Thymus (tissue), 11 donors: ENCODE data around the gene THAP6. TPM values are rescaled to one million over a fixed set of nuclear protein-coding genes. Genes with fewer than 3 reads are reported as not detected.
"Not testable (repeated sequence)": the region's sequence is repeated elsewhere in the genome, so short reads cannot be mapped to it uniquely, and the experiment has no call there.

Experiments used
- DNase-seq, 9 donors: peaks; one replicate each; pipeline ENCODE4 v3.0.0-alpha.2; 2013; ENCODE audit warnings: low spot score in 9 of 9, low read depth in 6 of 9, missing footprints in 1 of 9
- H3K27ac ChIP-seq, 2 donors: one replicate each; pipeline ENCODE4 v1.5.1; 2013; ENCODE audit warnings: control low read depth in 1 of 2, low read depth in 1 of 2, low read length in 1 of 2, mild to moderate bottlenecking in 1 of 2, moderate library complexity in 1 of 2
- H3K27me3 ChIP-seq, 2 donors: one replicate each; pipeline ENCODE4 v1.5.1; 2013; ENCODE audit warnings: low read length in 1 of 2; ENCODE audit not compliant: control insufficient read depth in 2 of 2, insufficient read depth in 1 of 2
- H3K36me3 ChIP-seq, 2 donors: one replicate each; pipeline ENCODE4 v1.5.1; 2013; ENCODE audit warnings: low read length in 1 of 2, mild to moderate bottlenecking in 1 of 2, moderate library complexity in 1 of 2; ENCODE audit not compliant: control insufficient read depth in 2 of 2, insufficient read depth in 2 of 2
- H3K4me1 ChIP-seq, 2 donors: one replicate each; pipeline ENCODE4 v1.5.1; 2013; ENCODE audit warnings: low read length in 2 of 2; ENCODE audit not compliant: control insufficient read depth in 2 of 2, insufficient read depth in 2 of 2
- H3K4me3 ChIP-seq, 2 donors: one replicate each; pipeline ENCODE4 v1.5.1; 2013; ENCODE audit warnings: low read length in 2 of 2, control low read depth in 1 of 2, mild to moderate bottlenecking in 1 of 2
- H3K9me3 ChIP-seq, 2 donors: one replicate each; pipeline ENCODE4 v1.5.1; 2013; ENCODE audit warnings: low read length in 1 of 2, mild to moderate bottlenecking in 1 of 2; ENCODE audit not compliant: control insufficient read depth in 2 of 2, insufficient read depth in 1 of 2
- WGBS: extraction: QIAGEN DNeasy Blood & Tissue Kit; methylation state at CpG from one replicate; pipeline ENCODE4 v1.1.7; 2013; 5-methylcytosine and 5-hydroxymethylcytosine counted together
- polyA plus RNA-seq: library from polyadenylated mRNA; stranded (reverse); fragments of 200-250 nt; gene quantifications from one replicate; pipeline ENCODE4 v1.2.3, GENCODE V29; 2013
- total RNA-seq: library from RNA; stranded (reverse); fragments of 120-200 nt; gene quantifications from one replicate; pipeline ENCODE4 v1.2.4, GENCODE V29; 2013
- donor health status: healthy.

Gene THAP6
- total and polyA plus RNA-seq, 2 donors = 7.8 to 10.7 TPM

DNA sequence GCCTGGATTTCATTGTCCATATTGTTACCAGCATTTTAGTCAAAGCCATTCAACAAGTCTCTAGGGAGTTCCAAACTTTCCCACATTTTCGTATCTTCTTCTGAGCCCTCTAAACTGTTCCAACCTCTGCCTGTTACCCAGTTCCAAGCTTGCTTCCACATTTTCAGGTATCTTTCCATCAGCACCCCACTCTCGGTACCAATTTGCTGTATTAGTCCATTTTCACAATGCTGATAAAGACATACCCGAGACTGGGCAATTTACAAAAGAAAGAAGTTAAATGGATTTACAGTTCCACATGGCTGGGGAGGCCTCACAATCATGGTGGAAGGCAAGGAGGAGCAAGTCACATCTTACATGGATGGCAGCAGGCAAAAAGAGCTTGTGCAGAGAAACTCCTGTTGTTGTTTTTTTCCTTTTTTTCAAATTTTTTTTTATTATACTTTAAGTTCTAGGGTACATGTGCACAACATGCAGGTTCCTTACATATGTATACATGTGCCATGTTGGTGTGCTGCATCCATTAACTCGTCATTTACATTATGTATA is 19.1 kb downstream of the THAP6 start:
- not testable (repeated sequence) for H3K27ac ChIP-seq, H3K4me1 ChIP-seq, DNase-seq, H3K27me3 ChIP-seq, H3K4me3 ChIP-seq
- H3K9me3 ChIP-seq = peaks cover 0 to 15% of the 10 kb centered on the region in 2 donors
- peaks cover 14% of the 10 kb centered on the region in 2 donors for H3K36me3 ChIP-seq
- WGBS = over 99% methylated on average over 4 of the region's 4 CpGs

DNA sequence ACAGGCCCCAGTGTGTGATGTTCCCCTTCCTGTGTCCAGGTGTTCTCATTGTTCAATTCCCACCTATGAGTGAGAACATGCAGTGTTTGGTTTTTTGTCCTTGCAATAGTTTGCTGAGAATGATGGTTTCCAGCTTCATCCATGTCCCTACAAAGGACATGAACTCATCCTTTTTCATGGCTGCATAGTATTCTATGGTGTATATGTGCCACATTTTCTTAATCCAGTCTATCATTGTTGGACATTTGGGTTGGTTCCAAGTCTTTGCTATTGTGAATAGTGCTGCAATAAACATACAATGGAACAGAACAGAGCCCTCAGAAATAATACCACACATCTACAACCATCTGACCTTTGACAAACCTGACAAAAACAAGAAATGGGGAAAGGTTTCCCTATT is 19.7 kb downstream of the THAP6 start:
- peaks cover 12 to 14% of the 10 kb centered on the region in 2 donors for H3K36me3 ChIP-seq
- H3K4me3 ChIP-seq, H3K27ac ChIP-seq, DNase-seq, H3K4me1 ChIP-seq, H3K27me3 ChIP-seq: not testable (repeated sequence)
- H3K9me3 ChIP-seq = peaks cover 0 to 15% of the 10 kb centered on the region in 2 donors

DNA sequence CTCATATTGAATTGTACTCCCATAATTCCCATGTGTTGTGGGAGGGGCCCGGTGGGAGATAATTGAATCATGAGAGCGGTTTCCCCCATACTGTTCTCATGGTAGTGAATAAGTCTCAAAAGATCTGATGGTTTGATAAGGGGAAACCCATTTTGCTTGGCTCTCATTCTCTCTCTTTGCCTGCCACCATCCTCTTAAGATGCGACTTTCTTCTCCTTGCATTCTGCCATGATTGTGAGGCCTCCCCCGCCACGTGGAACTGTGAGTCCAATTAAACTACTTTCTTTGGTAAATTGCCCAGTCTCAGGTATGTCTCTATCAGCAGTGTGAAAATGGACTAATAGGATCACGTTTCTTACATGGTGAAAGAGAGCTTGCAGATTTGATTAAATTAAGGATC is 23.0 kb downstream of the THAP6 start:
- peaks cover 0 to 13% of the 10 kb centered on the region in 2 donors for H3K9me3 ChIP-seq
- not testable (repeated sequence) for H3K27ac ChIP-seq, H3K4me3 ChIP-seq, H3K36me3 ChIP-seq, DNase-seq, H3K27me3 ChIP-seq, H3K4me1 ChIP-seq
- 95% methylated on average over 6 of the region's 6 CpGs for WGBS

DNA sequence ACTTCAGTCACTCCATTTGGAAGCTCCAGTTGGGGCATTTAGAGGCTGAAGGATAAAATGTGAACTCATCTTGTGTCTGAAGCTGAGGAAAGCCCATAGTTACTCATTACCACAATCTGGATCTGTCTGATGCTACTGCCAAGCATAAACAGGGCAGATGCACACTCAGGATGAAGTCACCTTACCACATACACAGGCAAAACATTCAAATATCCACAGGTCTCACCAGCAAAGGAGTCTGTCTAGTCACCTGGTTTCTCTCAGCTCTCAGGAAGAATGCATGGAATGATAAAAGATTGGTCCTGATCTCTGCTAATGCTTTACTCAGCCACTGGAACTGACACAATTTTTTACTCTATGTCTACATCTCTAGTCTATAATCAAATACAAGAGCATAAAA is 28.6 kb downstream of the THAP6 start:
- Histone ChIP-seq H3K4me1 (no peaks in the 10 kb centered on the region), H3K4me3 (no peak overlapping the region), H3K27me3 (no peaks in the 10 kb centered on the region), H3K9me3 (no peaks in the 10 kb centered on the region), H3K27ac (no peak overlapping the region), H3K36me3 (peaks cover 0 to 3% of the 10 kb centered on the region in 2 donors)
- DNase-seq = no peak

DNA sequence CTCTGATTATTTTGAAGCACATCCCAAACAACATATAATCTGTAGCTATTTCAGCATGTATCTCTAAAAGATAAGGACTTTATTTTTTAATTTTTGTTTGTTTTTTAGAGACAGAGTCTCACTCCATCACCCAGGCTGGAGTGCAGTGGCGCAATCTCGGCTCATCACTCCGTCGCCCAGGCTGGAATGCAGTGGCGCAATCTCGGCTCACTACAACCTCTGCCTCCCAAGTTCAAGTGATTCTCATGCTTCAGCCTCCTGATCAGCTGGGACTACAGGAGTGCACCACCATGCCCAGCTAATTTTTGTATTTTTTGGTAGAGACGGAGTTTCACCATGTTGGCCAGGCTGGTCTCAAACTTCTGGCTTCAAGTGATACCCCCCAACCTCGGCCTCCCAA is 29.9 kb downstream of the THAP6 start:
- DNase-seq, H3K9me3 ChIP-seq, H3K27ac ChIP-seq, H3K4me1 ChIP-seq, H3K4me3 ChIP-seq, H3K27me3 ChIP-seq, H3K36me3 ChIP-seq: not testable (repeated sequence)
- WGBS = 98% methylated on average over 8 of the region's 8 CpGs

DNA sequence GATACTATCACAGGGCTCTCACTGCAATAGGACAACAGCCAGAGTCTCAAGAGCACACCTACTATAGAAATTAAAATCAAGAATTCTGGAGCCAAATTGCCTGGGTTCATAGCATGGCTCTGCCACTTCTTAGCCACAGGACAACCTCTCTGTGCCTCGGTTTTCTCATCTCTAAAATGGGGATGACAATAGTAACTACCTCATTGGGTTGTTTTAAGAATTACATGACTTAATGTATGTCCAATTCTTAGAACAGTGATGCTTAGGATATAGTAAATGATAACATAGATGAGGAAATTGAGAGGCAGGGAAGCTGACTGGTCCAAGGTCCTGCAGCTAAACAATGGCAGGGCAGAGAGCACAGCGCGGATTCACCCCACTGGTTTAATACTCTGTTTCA is 30.6 kb downstream of the THAP6 start:
- Histone ChIP-seq H3K27me3 (no peaks in the 10 kb centered on the region), H3K4me1 (no peaks in the 10 kb centered on the region), H3K9me3 (no peaks in the 10 kb centered on the region), H3K27ac (no peak overlapping the region), H3K4me3 (no peak overlapping the region), H3K36me3 (peaks cover 0 to 3% of the 10 kb centered on the region in 2 donors)
- no peak for DNase-seq
- 96% methylated on average over 3 of the region's 3 CpGs for WGBS

DNA sequence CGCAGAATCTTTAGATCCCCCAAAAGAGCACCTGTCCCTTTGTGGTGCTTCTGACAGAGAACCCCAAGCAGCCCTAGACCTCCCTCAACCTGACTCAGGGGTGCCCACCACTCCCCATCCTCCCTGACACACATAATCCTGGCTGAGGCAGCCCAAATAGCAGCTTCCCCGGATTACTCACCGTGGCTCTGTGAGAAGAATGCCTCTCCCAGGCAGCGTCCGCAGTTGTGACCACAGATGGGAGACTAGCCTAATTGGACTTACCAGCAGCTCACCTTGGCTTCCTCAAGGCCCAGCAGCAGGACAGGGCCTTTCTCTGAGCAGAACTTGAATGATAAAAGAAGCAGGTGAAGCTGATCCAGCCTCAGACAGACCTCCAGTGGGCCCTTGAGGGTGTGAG is 31.3 kb downstream of the THAP6 start:
- WGBS = over 99% methylated on average over 5 of the region's 5 CpGs
- H3K4me3 ChIP-seq = no peak overlapping the region
- H3K36me3 ChIP-seq = peaks cover 0 to 3% of the 10 kb centered on the region in 2 donors
- H3K27ac ChIP-seq = no peak overlapping the region
- no peak for DNase-seq
- no peaks in the 10 kb centered on the region for H3K4me1 ChIP-seq
- H3K9me3 ChIP-seq = no peaks in the 10 kb centered on the region
- no peaks in the 10 kb centered on the region for H3K27me3 ChIP-seq

DNA sequence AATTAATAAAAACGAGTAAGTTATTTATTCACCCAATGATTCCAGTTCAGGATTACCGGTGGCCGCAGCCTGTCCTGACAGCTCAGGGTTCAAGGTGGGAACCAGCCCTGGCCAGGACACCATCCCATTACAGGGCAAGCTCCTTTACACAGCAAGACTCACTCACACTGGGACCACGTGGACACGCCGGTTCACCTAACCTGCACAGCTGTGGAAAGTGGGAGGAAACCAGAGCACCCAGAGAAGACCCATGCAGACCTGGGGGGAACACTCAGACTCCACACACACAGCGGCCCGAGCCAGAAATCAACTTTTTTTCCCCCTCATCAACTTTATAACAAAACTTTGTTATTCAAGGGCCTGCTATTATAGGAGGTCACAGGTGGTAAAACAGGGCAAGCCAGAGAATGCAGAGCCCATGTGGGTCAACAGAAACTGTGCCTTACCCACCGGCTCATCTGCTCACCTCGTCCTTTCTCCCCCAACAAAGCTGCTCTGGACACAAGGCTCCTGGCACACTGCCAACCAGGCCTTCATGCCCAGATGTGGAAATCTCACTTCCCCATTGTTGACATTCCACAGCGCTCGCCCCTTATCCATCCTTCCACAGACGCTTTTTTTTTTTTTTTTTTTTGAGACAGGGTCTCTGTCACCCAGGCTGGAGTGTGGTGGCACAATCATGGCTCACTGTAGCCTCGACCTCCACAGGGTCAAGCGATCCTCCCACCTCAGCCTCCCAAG is 33.5 kb downstream of the THAP6 start:
- no peak overlapping the region for H3K27ac ChIP-seq
- DNase-seq = no peak
- no peaks in the 10 kb centered on the region for H3K4me1 ChIP-seq
- WGBS = 93% methylated on average over 15 of the region's 15 CpGs
- no peaks in the 10 kb centered on the region for H3K27me3 ChIP-seq
- H3K9me3 ChIP-seq = no peaks in the 10 kb centered on the region
- H3K4me3 ChIP-seq = no peak overlapping the region
- peaks cover 0 to under 1% of the 10 kb centered on the region in 2 donors for H3K36me3 ChIP-seq

DNA sequence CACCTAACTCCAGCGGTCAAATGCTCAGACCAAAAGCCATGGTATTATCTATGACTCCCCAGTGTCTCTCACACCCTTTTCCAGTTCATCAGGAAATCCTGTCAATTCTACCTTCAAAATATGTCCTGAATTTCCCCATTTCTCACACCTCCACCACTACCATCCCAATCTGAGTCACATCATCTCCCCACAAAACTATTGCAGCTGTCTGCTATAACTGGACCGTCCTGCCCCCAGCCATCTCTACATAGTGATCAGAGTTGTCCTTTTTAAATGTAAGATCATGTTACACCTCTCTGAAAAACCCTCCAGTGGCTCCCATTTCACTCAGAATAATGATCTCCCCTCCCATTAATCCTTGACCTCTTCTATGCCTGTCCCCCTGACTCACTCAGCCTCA is 34.7 kb downstream of the THAP6 start:
- WGBS = over 99% methylated on average over 2 of the region's 2 CpGs
- DNase-seq = no peak
- no peaks in the 10 kb centered on the region for H3K36me3 ChIP-seq
- H3K4me3 ChIP-seq = no peak overlapping the region
- H3K27ac ChIP-seq = no peak overlapping the region
- H3K27me3 ChIP-seq = no peaks in the 10 kb centered on the region
- H3K9me3 ChIP-seq = no peaks in the 10 kb centered on the region
- no peaks in the 10 kb centered on the region for H3K4me1 ChIP-seq
